ENCODE results near the gene RAB3C.
"Not testable (repeated sequence)": the region's sequence is repeated elsewhere in the genome, so short reads cannot be mapped to it uniquely, and the experiment has no call there.

RAB3C gene

GRCh38 chr5:58674070-58674469 is 91.2 kb downstream of the RAB3C start:
- intact Hi-C loops (cut with micrococcal nuclease), result no loop called here
- Mint-ChIP-seq H3K27ac (no peak overlapping the region), H3K4me1 (ENCODE audit: low read depth) (no peaks in the 10 kb centered on the region), H3K36me3 (ENCODE audit: low read depth) (no peaks in the 10 kb centered on the region), H3K4me3 (no peak overlapping the region), H3K9me3 (no peaks in the 10 kb centered on the region), H3K27me3 (no peaks in the 10 kb centered on the region)

GRCh38 chr5:58674711-58675110 is 91.8 kb downstream of the RAB3C start:
- H3K9me3 Mint-ChIP-seq, result no peaks in the 10 kb centered on the region
- H3K4me3 Mint-ChIP-seq, result no peak overlapping the region
- no peaks in the 10 kb centered on the region for H3K4me1 Mint-ChIP-seq (ENCODE audit: low read depth)
- H3K36me3 Mint-ChIP-seq (ENCODE audit: low read depth), result no peaks in the 10 kb centered on the region
- intact Hi-C loops (cut with micrococcal nuclease), result no loop called here
- H3K27ac Mint-ChIP-seq, result no peak overlapping the region
- H3K27me3 Mint-ChIP-seq, result no peaks in the 10 kb centered on the region

GRCh38 chr5:58675341-58675740 is 92.5 kb downstream of the RAB3C start:
- no peak overlapping the region for H3K4me3 Mint-ChIP-seq
- H3K9me3 Mint-ChIP-seq, result no peaks in the 10 kb centered on the region
- H3K4me1 Mint-ChIP-seq (ENCODE audit: low read depth), result no peaks in the 10 kb centered on the region
- no peaks in the 10 kb centered on the region for H3K36me3 Mint-ChIP-seq (ENCODE audit: low read depth)
- intact Hi-C loops (cut with micrococcal nuclease), result no loop called here
- no peaks in the 10 kb centered on the region for H3K27me3 Mint-ChIP-seq
- H3K27ac Mint-ChIP-seq, result no peak overlapping the region

GRCh38 chr5:58677650-58678049 is 94.8 kb downstream of the RAB3C start:
- no peaks in the 10 kb centered on the region for H3K4me1 Mint-ChIP-seq (ENCODE audit: low read depth)
- no peaks in the 10 kb centered on the region for H3K9me3 Mint-ChIP-seq
- H3K27me3 Mint-ChIP-seq, result no peaks in the 10 kb centered on the region
- H3K27ac Mint-ChIP-seq, result no peak overlapping the region
- no peak overlapping the region for H3K4me3 Mint-ChIP-seq
- intact Hi-C loops (cut with micrococcal nuclease), result no loop called here
- H3K36me3 Mint-ChIP-seq (ENCODE audit: low read depth), result no peaks in the 10 kb centered on the region

DNA sequence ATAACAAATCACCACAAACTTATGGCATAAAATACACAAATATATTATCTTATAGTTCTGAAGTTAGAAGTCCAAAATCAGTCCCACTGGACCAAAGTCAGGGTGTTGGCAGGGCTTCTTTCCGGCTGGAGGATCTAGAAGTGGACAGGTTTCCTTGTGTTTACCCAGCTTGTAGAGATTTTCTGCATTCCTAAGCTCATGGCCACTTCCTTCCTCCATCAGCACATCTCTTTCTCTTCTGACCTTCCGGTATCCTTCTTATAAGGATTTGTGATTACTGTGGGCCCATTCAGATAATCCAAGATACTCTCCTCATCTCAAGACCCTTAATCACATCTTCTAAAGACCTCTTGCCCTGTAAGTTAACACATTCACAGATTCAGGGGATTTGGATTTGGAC is 97.6 kb downstream of the RAB3C start:
- Mint-ChIP-seq H3K27ac (no peak overlapping the region), H3K9me3 (no peaks in the 10 kb centered on the region), H3K27me3 (no peaks in the 10 kb centered on the region), H3K36me3 (ENCODE audit: low read depth) (no peaks in the 10 kb centered on the region), H3K4me1 (ENCODE audit: low read depth) (no peaks in the 10 kb centered on the region), H3K4me3 (no peak overlapping the region)
- intact Hi-C loops (cut with micrococcal nuclease), result no loop called here

DNA sequence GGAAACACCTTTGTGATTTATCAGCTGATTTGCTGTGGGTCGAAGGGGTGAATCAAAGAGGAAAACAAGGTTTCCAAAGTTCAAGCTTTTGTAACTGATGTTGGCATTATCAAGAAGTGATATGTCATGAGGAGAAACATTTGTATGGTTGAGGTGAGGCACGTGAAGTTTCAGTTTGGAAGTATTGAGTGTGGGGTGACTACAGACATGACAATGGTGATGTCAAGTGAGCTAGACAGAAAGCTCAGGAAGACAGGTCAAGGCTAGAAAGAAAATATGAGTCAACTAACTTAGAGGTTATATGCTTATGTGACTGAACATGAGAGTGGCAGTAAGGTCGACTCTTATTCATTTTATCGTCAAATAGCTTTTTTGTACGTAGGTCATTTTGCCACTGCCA is 99.1 kb downstream of the RAB3C start:
- Mint-ChIP-seq H3K4me1 (ENCODE audit: low read depth) (no peaks in the 10 kb centered on the region), H3K4me3 (no peak overlapping the region), H3K36me3 (ENCODE audit: low read depth) (no peaks in the 10 kb centered on the region), H3K9me3 (no peaks in the 10 kb centered on the region), H3K27ac (no peak overlapping the region), H3K27me3 (no peaks in the 10 kb centered on the region)
- intact Hi-C loops (cut with micrococcal nuclease), result no loop called here

DNA sequence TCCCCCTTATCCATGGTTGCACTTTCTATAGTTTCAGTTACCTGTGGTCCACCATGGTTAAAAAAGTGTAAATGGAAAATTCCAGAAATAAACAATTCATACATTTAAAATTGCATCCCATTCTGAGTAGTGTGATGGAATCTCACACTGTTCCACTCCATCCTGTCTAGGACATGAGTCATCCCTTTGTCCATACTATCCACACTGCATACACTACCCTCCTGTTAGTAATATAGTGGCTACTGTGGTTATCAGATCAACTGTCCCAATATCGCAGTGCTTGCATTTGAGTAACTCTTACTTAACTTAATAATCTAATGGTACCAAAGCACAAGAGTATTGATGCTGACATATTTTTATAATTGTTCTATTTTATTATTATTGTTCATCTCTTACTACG is 100.7 kb downstream of the RAB3C start:
- Mint-ChIP-seq H3K27ac (no peak overlapping the region), H3K36me3 (ENCODE audit: low read depth) (no peaks in the 10 kb centered on the region), H3K9me3 (no peaks in the 10 kb centered on the region), H3K4me3 (no peak overlapping the region), H3K4me1 (ENCODE audit: low read depth) (no peaks in the 10 kb centered on the region), H3K27me3 (no peaks in the 10 kb centered on the region)
- intact Hi-C loops (cut with micrococcal nuclease), result no loop called here

DNA sequence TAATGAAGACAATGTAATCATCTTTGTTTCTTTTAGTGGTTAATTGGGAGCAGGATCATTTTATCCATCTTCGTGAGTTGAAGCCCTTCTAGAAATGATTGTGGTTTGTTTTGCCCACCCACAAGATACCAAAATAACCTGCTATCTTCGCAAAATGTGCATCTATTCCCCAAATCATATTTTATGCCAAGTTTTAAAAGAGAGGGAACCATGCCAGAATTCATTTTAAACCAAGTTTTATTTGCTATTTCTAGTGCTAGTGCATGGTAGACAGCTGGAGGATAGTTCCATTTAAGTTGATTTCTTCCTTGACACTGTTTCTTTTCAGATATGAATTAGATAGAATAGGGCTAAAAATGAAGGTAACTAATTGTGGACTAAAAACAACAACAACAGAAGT is 104.2 kb downstream of the RAB3C start:
- no peaks in the 10 kb centered on the region for H3K4me1 Mint-ChIP-seq (ENCODE audit: low read depth)
- intact Hi-C loops (cut with micrococcal nuclease), result no loop called here
- no peaks in the 10 kb centered on the region for H3K36me3 Mint-ChIP-seq (ENCODE audit: low read depth)
- no peak overlapping the region for H3K4me3 Mint-ChIP-seq
- no peaks in the 10 kb centered on the region for H3K27me3 Mint-ChIP-seq
- H3K9me3 Mint-ChIP-seq, result no peaks in the 10 kb centered on the region
- H3K27ac Mint-ChIP-seq, result no peak overlapping the region

DNA sequence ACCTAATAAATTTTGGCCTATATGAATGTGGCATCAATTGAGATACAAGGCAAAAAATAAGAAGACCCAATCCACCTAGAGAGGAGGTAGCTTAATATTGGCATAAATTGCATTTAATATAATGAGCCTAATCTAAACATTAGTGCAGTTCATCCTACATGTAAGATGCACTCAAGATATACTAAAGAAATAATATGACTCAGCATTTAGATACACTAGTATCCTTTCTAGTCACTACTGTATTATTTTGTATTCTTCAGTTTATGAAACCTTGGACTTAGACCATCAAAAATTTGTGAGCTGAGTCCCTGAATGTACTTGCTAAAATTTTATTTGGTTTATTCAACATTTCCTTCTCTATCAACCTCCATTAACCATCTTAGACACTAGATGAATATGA is 104.7 kb downstream of the RAB3C start:
- Mint-ChIP-seq H3K27ac (no peak overlapping the region), H3K9me3 (no peaks in the 10 kb centered on the region), H3K36me3 (ENCODE audit: low read depth) (no peaks in the 10 kb centered on the region), H3K27me3 (no peaks in the 10 kb centered on the region), H3K4me1 (ENCODE audit: low read depth) (no peaks in the 10 kb centered on the region), H3K4me3 (no peak overlapping the region)
- intact Hi-C loops (cut with micrococcal nuclease), result no loop called here

DNA sequence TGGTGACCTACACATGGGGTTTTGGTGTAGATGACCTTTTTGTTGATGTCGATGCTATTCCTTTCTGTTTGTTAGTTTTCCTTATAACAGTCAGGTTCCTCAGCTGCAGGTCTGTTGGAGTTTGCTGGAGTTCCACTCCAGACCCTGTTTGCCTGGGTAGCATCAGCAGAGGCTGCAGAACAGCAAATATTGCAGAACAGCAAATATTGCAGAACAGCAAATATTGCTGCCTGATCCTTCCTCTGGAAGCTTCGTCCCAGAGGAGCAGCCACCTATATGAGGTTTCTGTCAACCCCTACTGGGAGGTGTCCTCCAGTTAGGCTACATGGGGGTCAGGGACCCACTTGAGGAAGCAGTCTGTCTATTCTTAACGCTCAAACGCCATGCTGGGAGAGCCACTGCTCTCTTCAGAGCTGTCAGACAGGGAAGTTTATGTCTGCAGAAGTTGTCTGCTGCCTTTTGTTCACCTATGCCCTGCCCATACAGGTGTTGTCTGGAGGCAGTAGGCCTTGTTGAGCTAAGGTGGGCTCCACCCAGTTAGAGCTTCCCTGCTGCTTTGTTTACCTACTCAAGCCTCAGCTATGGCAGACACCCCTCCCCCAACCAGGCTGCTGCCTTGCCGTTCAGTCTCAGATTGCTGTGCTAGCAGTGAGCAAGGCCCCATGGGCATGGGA is 116.3 kb downstream of the RAB3C start:
- H3K27ac Mint-ChIP-seq; H3K4me3 Mint-ChIP-seq; H3K4me1 Mint-ChIP-seq (ENCODE audit: low read depth); H3K27me3 Mint-ChIP-seq; intact Hi-C loops (cut with micrococcal nuclease); H3K36me3 Mint-ChIP-seq (ENCODE audit: low read depth): not testable (repeated sequence)
- peaks cover 39% of the 10 kb centered on the region for H3K9me3 Mint-ChIP-seq

- Mint-ChIP-seq H3K36me3 (ENCODE audit: low read depth) (no peaks in the 10 kb centered on the region), H3K4me3 (no peak overlapping the region), H3K27me3 (no peaks in the 10 kb centered on the region), H3K4me1 (ENCODE audit: low read depth) (no peaks in the 10 kb centered on the region), H3K9me3 (peaks cover 39% of the 10 kb centered on the region), H3K27ac (no peak overlapping the region)
- intact Hi-C loops (cut with micrococcal nuclease), result no loop called here
These were observed 116.9 kb downstream of the RAB3C start for GRCh38 chr5:58699762-58700118.

DNA sequence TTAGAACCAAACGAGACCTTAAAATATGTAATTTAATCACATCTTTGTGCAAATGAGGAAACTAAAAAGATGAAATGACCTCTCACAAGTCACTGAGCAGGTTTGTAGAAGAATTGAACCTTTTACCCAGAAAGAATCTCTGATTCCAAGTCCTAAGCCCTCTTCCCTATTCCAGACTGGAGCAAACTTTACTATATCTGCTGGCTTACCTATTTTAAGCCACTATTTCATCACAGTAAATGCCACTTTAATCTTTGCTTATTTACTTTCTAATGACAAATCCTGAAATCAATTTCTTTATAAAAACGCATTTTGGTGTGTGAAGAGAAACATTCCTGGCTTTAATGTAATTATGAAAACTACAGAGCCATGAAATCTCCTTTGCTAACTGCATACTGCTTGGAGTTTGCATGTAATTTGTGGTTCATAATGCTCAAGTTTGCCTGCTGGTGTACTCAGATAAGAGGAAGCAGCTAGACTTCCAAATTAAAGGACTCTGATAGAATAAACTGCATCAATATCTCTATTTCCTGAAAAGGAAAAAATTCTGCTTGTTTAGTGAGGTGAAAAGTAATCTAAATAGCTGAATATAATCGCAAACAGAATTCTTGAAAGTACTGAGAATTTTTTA is 121.2 kb downstream of the RAB3C start:
- no peak overlapping the region for H3K4me3 Mint-ChIP-seq
- H3K27me3 Mint-ChIP-seq, result no peaks in the 10 kb centered on the region

DNA sequence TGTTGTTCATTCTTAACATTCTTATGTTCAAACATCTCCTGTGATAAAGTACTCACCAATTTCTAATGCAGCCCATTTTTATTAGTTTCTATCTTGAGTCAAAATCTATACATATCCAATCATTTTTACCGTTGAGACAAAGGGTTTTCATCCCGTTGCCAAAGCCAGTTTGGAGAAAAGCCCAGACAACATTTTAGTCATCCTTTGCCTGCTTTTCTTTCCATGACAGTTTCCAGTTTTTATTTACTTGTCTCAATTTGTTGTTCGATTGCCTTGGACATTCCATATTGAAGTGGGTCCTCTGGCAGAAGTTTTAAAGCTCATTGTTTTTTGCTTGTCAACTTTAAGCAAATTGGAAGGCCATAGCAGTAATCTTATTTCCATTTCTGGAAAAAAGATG is 123.9 kb downstream of the RAB3C start:
- Mint-ChIP-seq H3K4me3 (no peak overlapping the region), H3K9me3 (no peaks in the 10 kb centered on the region), H3K27me3 (no peaks in the 10 kb centered on the region), H3K27ac (no peak overlapping the region), H3K36me3 (ENCODE audit: low read depth) (no peaks in the 10 kb centered on the region), H3K4me1 (ENCODE audit: low read depth) (no peaks in the 10 kb centered on the region)
- intact Hi-C loops (cut with micrococcal nuclease), result no loop called here

More for the DNA sequence above, 121.2 kb downstream of the RAB3C start:
- intact Hi-C loops (cut with micrococcal nuclease), result no loop called here
- no peak overlapping the region for H3K27ac Mint-ChIP-seq
- no peaks in the 10 kb centered on the region for H3K4me1 Mint-ChIP-seq (ENCODE audit: low read depth)
- H3K36me3 Mint-ChIP-seq (ENCODE audit: low read depth), result no peaks in the 10 kb centered on the region
- H3K9me3 Mint-ChIP-seq, result no peaks in the 10 kb centered on the region

GRCh38 chr5:58708456-58708855 is 125.6 kb downstream of the RAB3C start:
- H3K9me3 Mint-ChIP-seq, result no peaks in the 10 kb centered on the region
- intact Hi-C loops (cut with micrococcal nuclease), result no loop called here
- H3K4me3 Mint-ChIP-seq, result no peak overlapping the region
- no peaks in the 10 kb centered on the region for H3K27me3 Mint-ChIP-seq
- H3K4me1 Mint-ChIP-seq (ENCODE audit: low read depth), result no peaks in the 10 kb centered on the region
- no peaks in the 10 kb centered on the region for H3K36me3 Mint-ChIP-seq (ENCODE audit: low read depth)
- no peak overlapping the region for H3K27ac Mint-ChIP-seq

DNA sequence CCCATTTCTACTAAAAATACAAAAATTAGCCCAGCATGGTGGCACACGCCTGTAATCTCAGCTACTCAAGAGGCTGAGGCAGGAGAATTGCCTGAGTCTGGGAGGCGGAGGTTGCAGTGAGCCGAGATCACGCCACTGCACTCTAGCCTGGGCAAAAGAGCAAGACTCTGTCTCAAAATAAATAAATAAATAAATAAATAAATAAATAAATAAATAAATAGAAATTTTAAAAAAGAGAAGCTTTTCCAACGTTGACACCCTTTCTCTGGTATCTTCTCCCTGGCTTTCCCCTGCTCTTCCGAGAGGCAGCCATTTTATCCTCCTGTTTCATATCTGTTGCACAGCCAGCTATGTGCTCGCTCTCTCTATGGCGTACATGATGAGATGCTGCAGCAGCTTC is 127.5 kb downstream of the RAB3C start:
- H3K27me3 Mint-ChIP-seq; H3K27ac Mint-ChIP-seq; H3K4me1 Mint-ChIP-seq (ENCODE audit: low read depth); H3K4me3 Mint-ChIP-seq; intact Hi-C loops (cut with micrococcal nuclease); H3K36me3 Mint-ChIP-seq (ENCODE audit: low read depth): not testable (repeated sequence)
- H3K9me3 Mint-ChIP-seq, result peaks cover 12% of the 10 kb centered on the region

Measured in dendritic cell treated with granulocyte-macrophage colony-stimulating factor and Interleukin-4, amounts not matched to agents 40 ng/mL and 50 ng/mL, for 4 days (primary cell).